SK-N-SH treated with all-trans-retinoic acid at 6 μM for 48 hours (cell line): ENCODE data around the gene SCNN1B.

Experiments
- ATAC-seq: fragments of 200-7000 bp; cut with Tn5 transposase; 3 replicates; pipeline ENCODE4 v1.9.1; 2020; ENCODE audit warnings: mild to moderate bottlenecking, moderate library complexity
- ARNTL ChIP-seq: fragments of 450-650 bp; formaldehyde crosslinking; IDR thresholded peaks from 2 replicates; pipeline ENCODE4 v1.5.0; 2020; ENCODE audit warnings: low read depth, mild to moderate bottlenecking, moderate library complexity, borderline replicate concordance
- BACH2 ChIP-seq: fragments of 250-450 bp; sonication (Bioruptor Pico); IDR thresholded peaks from 2 replicates; pipeline ENCODE4 v1.9.0; 2021; ENCODE audit warnings: mild to moderate bottlenecking, borderline replicate concordance
- CSDC2 ChIP-seq: fragments of 250-450 bp; sonication (Bioruptor Pico); IDR thresholded peaks from 2 replicates; pipeline ENCODE4 v1.5.0; 2020; ENCODE audit warnings: mild to moderate bottlenecking, moderate library complexity
- CSRNP3 ChIP-seq: fragments of 250-450 bp; sonication (Bioruptor Pico); IDR thresholded peaks from 2 replicates; pipeline ENCODE4 v1.5.1; 2021; ENCODE audit warnings: mild to moderate bottlenecking, moderate library complexity
- ESRRG ChIP-seq: fragments of 250-450 bp; sonication (Bioruptor Pico); IDR thresholded peaks from 2 replicates; pipeline ENCODE4 v1.6.1; 2021; ENCODE audit warnings: mild to moderate bottlenecking
- GLIS3 ChIP-seq: fragments of 250-450 bp; sonication (Bioruptor Pico); IDR thresholded peaks from 2 replicates; pipeline ENCODE4 v1.5.0; 2020; ENCODE audit warnings: mild to moderate bottlenecking, moderate library complexity
- ISL1 ChIP-seq: fragments of 250-450 bp; sonication (Bioruptor Pico); IDR thresholded peaks from 2 replicates; pipeline ENCODE4 v2.1.2; 2022; ENCODE audit warnings: mild to moderate bottlenecking, moderate library complexity
- OSR1 ChIP-seq: fragments of 250-450 bp; sonication (Bioruptor Pico); IDR thresholded peaks from 2 replicates; pipeline ENCODE4 v1.8.0; 2022; ENCODE audit warnings: moderate library complexity, mild to moderate bottlenecking, inconsistent platforms
- PATZ1 ChIP-seq: fragments of 250-450 bp; sonication (Bioruptor Pico); IDR thresholded peaks from 2 replicates; pipeline ENCODE4 v1.8.0; 2020; ENCODE audit warnings: mild to moderate bottlenecking, moderate library complexity, borderline replicate concordance
- POU6F1 ChIP-seq: fragments of 250-450 bp; sonication (Bioruptor Pico); IDR thresholded peaks from 2 replicates; pipeline ENCODE4 v1.8.0; 2021; ENCODE audit warnings: low read depth, mild to moderate bottlenecking, moderate library complexity, borderline replicate concordance
- PPARA ChIP-seq: fragments of 250-450 bp; sonication (Bioruptor Pico); IDR thresholded peaks from 2 replicates; pipeline ENCODE4 v1.5.0; 2020; ENCODE audit warnings: mild to moderate bottlenecking, borderline replicate concordance
- RARB ChIP-seq: fragments of 250-450 bp; sonication (Bioruptor Pico); IDR thresholded peaks from 2 replicates; pipeline ENCODE4 v1.8.0; 2021; ENCODE audit warnings: mild to moderate bottlenecking, moderate library complexity
- SNAI2 ChIP-seq: fragments of 250-450 bp; sonication (Bioruptor Pico); IDR thresholded peaks from 2 replicates; pipeline ENCODE4 v1.5.0; 2020; ENCODE audit warnings: mild to moderate bottlenecking, moderate library complexity
- TCF4 ChIP-seq: fragments of 250-450 bp; sonication (Bioruptor Pico); IDR thresholded peaks from 2 replicates; pipeline ENCODE4 v1.8.0; 2021; ENCODE audit warnings: mild to moderate bottlenecking, moderate library complexity, borderline replicate concordance
- TSHZ2 ChIP-seq: fragments of 250-450 bp; sonication (Bioruptor Pico); IDR thresholded peaks from 2 replicates; pipeline ENCODE4 v1.5.0; 2020; ENCODE audit warnings: mild to moderate bottlenecking, moderate library complexity
- ZC3H10 ChIP-seq: fragments of 250-450 bp; sonication (Bioruptor Pico); IDR thresholded peaks from 2 replicates; pipeline ENCODE4 v1.5.1; 2021; ENCODE audit warnings: mild to moderate bottlenecking, moderate library complexity
- ZFP30 ChIP-seq: fragments of 450-650 bp; formaldehyde crosslinking; IDR thresholded peaks from 2 replicates; pipeline ENCODE4 v1.5.0; 2022; ENCODE audit warnings: mild to moderate bottlenecking, moderate library complexity
- ZNF565 ChIP-seq: fragments of 450-650 bp; formaldehyde crosslinking; conservative IDR thresholded peaks from 2 replicates; pipeline ENCODE4 v1.5.0; 2020; ENCODE audit warnings: low read depth, mild to moderate bottlenecking, moderate library complexity
- ZNF70 ChIP-seq: fragments of 450-650 bp; formaldehyde crosslinking; IDR thresholded peaks from 2 replicates; pipeline ENCODE4 v1.5.0; 2020; ENCODE audit warnings: mild to moderate bottlenecking, moderate library complexity
- ZNF8 ChIP-seq: fragments of 450-650 bp; formaldehyde crosslinking; IDR thresholded peaks from 2 replicates; pipeline ENCODE4 v1.5.0; 2020; ENCODE audit warnings: mild to moderate bottlenecking, moderate library complexity

SCNN1B gene

GRCh38 chr16:23337836-23338550 is 35.9 kb downstream of the SCNN1B start:
- TF ChIP-seq ZNF565 (CRISPR knock-in tag) (no peak), PPARA (no peak), ZNF8 (no peak), ISL1 (CRISPR knock-in tag) (no peak), ZFP30 (no peak), POU6F1 (CRISPR knock-in tag) (no peak), ZC3H10 (CRISPR knock-in tag) (no peak), RARB (no peak), ARNTL (CRISPR knock-in tag) (no peak), CSRNP3 (CRISPR knock-in tag) (no peak), CSDC2 (no peak)
- ATAC-seq, result no peak

GRCh38 chr16:23339787-23340186 is 37.7 kb downstream of the SCNN1B start:
- no peak for TF ChIP-seq TSHZ2 (CRISPR knock-in tag)
- no peak for TF ChIP-seq ZC3H10 (CRISPR knock-in tag)
- TF ChIP-seq ARNTL (CRISPR knock-in tag), result no peak
- TF ChIP-seq POU6F1 (CRISPR knock-in tag), result no peak
- TF ChIP-seq PATZ1 (CRISPR knock-in tag), result no peak
- no peak for TF ChIP-seq ESRRG (CRISPR knock-in tag)
- TF ChIP-seq BACH2 (CRISPR knock-in tag), result no peak
- TF ChIP-seq ISL1 (CRISPR knock-in tag), result no peak
- TF ChIP-seq ZNF70 (CRISPR knock-in tag), result no peak
- TF ChIP-seq, all 23 proteins: peak for 0
- ATAC-seq, result no peak

GRCh38 chr16:23342083-23342640 is 40.1 kb downstream of the SCNN1B start:
- ATAC-seq, result no peak
- no peak for TF ChIP-seq OSR1 (CRISPR knock-in tag)
- no peak for TF ChIP-seq SNAI2 (CRISPR knock-in tag)
- no peak for TF ChIP-seq CSRNP3 (CRISPR knock-in tag)
- TF ChIP-seq TCF4, result no peak
- TF ChIP-seq GLIS3 (CRISPR knock-in tag), result no peak
